Gastrocnemius medialis (tissue), 4 donors: ENCODE measurements around the gene PDE4C. TPM values are rescaled to one million over a fixed set of nuclear protein-coding genes. Genes with fewer than 3 reads are reported as not detected.
A peak's percentile ranks its signal among the peaks of the same experiment; 100 is the strongest.

Source experiments
- ATAC-seq, 2 donors: fragments of 150-250 bp; one replicate each; pipeline ENCODE4 v1.9.1; 2016
- DNase-seq, 2 donors: peaks; one replicate each; pipeline ENCODE4 v3.0.0-alpha.2; 2019
- H3K27ac ChIP-seq, 4 donors: fragments of 200-600 bp; sonication (generic); 1 replicate in 1 of 4; 2 replicates in 3 of 4; pipeline ENCODE4 v1.5.1; 2016 to 2018; ENCODE audit warnings: mild to moderate bottlenecking in 2 of 4, moderate library complexity in 1 of 4
- H3K27me3 ChIP-seq, 3 donors: fragments of 200-600 bp; sonication (generic) in 2 of 3; 1 replicate in 1 of 3; 2 replicates in 2 of 3; pipeline versions ENCODE4 v1.5.1 to v1.6.0; 2016 to 2019; ENCODE audit warnings: mild to moderate bottlenecking in 1 of 3, moderate library complexity in 1 of 3
- H3K36me3 ChIP-seq, 2 donors: fragments of 200-600 bp; sonication (generic) in 1 of 2; one replicate each; pipeline ENCODE4 v1.5.1; 2017 to 2018
- H3K4me1 ChIP-seq, 2 donors: fragments of 200-600 bp; sonication (generic) in 1 of 2; one replicate each; pipeline ENCODE4 v1.5.1; 2016 to 2017; ENCODE audit warnings: mild to moderate bottlenecking in 2 of 2
- H3K4me3 ChIP-seq, 4 donors: fragments of 200-600 bp; sonication (generic) in 3 of 4; 1 replicate in 1 of 4; 2 replicates in 3 of 4; pipeline ENCODE4 v1.5.1; 2016 to 2019; ENCODE audit warnings: mild to moderate bottlenecking in 2 of 4
- H3K9me3 ChIP-seq, 3 donors: fragments of 200-600 bp; sonication (generic) in 2 of 3; 1 replicate in 1 of 3; 2 replicates in 2 of 3; pipeline ENCODE4 v1.5.1; 2016 to 2019
- POLR2A ChIP-seq, 2 donors: fragments of 450-650 bp; IDR thresholded peaks; one replicate each; pipeline ENCODE4 v1.6.1; 2017; ENCODE audit warnings: antibody characterized with exemption in 2 of 2, mild to moderate bottlenecking in 2 of 2, moderate library complexity in 2 of 2
- in situ Hi-C, 4 donors: fragments of 200-750 bp; cut with MboI; loops; one replicate each; pipeline versions ENCODE4 v1.15.0 to v1.8.0; 2017; ENCODE audit warnings: low sequenced_read_pairs in 4 of 4
- intact Hi-C: fragments of 100-400 bp; cut with DNase I; formaldehyde crosslinking; loops from one replicate; pipeline ENCODE4 v1.15.1; 2023; ENCODE audit warnings: low total_unique reads
- total RNA-seq, 4 donors: library from RNA; depleted of rRNA; stranded (reverse); fragments of >200 nt; gene quantifications; one replicate each; pipeline versions ENCODE4 v1.1.0 to v1.2.3, GENCODE V29; 2016
- TF ChIP-seq, protein P1 (sequence below), 5 experiments: fragments of 450-650 bp in 3 of 5; fragments of 200-600 bp in 2 of 5; sonication (generic) in 2 of 5; IDR thresholded peaks in 4 of 5; conservative IDR thresholded peaks in 1 of 5; 1 replicate in 4 of 5; 2 replicates in 1 of 5; pipeline ENCODE4 v1.5.1; 2016 to 2019; ENCODE audit warnings: antibody characterized with exemption in 5 of 5, mild to moderate bottlenecking in 3 of 5, moderate library complexity in 3 of 5

PDE4C gene
- total RNA-seq, 4 donors from 2014 or later: 0.65 to 2.6 (median 0.76) TPM; not detected in 1

DNA sequence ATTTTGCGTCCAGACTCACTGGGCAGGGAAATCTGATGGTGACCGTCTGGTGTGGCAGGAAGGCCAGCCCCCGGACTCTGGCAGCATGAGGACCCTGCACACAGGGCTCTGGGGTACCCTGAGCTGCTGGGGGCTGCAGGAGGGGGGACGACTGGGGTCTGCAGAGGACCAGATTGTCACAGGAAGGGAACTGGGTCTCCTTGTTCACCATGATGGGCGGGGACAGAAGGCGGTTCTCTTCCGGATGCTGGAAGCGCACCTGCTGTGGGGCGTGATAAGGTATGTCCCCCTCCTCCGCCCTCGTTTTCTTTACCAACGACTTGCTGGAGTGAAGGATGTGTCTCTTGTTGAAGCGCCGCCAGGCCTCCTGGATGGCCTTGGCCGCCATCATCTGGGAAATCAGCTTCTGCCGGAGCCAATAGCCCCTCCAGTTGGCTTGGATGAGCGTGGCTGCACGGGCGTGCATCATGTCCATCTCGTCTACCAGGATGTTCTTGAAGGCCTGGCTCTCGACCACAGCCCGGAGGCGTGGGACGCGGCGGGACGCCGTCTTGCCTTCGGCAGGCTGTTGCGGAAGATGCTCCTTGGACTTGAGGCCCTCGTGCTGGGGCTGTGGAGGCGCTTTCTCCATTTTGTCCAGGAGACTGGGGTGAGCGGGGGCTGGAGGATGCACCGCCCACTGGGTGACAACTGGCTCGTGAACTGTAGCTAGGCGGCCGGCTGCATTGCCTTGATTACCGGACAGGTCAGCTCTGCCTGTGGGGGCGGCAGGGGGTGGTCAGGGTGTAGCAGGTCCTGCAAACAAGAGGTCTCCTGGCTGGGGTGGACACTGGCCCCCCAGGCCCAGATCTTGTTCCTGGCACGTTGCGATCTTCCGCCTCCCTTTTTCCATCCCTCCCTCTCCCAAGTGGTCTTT is 40.8 kb upstream of the PDE4C start:
- in situ Hi-C loops (loop anchor here in 2 of 4 donors (25.0 kb wide), 1 partner anchor 145 kb away; the partner anchor contains the start of gene SSBP4 (in 2 of the 2)), intact Hi-C loops (no loop called here)
- Histone ChIP-seq H3K27ac (no peak overlapping the region), H3K4me1 (no peaks in the 10 kb centered on the region), H3K9me3 (no peaks in the 10 kb centered on the region), H3K36me3 (no peaks in the 10 kb centered on the region), H3K27me3 (no peaks in the 10 kb centered on the region), H3K4me3 (no peak overlapping the region)
- ATAC-seq (no peak), DNase-seq (no peak)
- TF ChIP-seq POLR2A (IDR thresholded peaks at IDR 0.05): no peak
- TF ChIP-seq, protein P1, sequence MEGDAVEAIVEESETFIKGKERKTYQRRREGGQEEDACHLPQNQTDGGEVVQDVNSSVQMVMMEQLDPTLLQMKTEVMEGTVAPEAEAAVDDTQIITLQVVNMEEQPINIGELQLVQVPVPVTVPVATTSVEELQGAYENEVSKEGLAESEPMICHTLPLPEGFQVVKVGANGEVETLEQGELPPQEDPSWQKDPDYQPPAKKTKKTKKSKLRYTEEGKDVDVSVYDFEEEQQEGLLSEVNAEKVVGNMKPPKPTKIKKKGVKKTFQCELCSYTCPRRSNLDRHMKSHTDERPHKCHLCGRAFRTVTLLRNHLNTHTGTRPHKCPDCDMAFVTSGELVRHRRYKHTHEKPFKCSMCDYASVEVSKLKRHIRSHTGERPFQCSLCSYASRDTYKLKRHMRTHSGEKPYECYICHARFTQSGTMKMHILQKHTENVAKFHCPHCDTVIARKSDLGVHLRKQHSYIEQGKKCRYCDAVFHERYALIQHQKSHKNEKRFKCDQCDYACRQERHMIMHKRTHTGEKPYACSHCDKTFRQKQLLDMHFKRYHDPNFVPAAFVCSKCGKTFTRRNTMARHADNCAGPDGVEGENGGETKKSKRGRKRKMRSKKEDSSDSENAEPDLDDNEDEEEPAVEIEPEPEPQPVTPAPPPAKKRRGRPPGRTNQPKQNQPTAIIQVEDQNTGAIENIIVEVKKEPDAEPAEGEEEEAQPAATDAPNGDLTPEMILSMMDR (IDR thresholded peaks at IDR 0.05 in 4 of 5, conservative IDR thresholded peaks at IDR 0.05 in 1 of 5): no peak

DNA sequence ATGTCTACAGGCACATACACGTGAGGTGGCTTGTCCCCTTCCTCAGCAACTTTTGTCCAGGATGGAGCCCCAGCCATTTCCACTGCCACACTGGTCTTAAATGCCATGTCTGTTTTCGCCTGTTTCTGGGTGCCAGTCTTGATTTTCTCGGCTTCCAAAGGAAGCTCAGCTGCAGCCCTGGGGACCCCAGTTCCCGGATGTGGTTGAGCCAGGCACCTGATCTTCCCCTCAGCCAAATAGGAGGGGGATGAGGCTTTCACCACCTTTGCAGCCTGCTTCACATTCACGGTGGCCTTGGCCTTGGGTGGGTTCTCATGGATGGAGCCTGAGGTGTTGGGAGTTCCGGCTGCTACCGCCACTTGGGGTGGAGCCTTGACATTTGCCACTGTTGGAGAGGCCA is 39.3 kb upstream of the PDE4C start:
- intact Hi-C loops (no loop called here), in situ Hi-C loops (loop anchor here in 2 of 4 donors (25.0 kb wide), 1 partner anchor 147 kb away; the partner anchor contains the start of gene SSBP4 (in 2 of the 2))
- no peaks in the 10 kb centered on the region for H3K27me3 ChIP-seq
- no peak for ATAC-seq
- no peak overlapping the region for H3K27ac ChIP-seq
- H3K4me3 ChIP-seq: no peak overlapping the region
- no peak for DNase-seq
- H3K4me1 ChIP-seq: no peaks in the 10 kb centered on the region
- TF ChIP-seq, protein P1 (IDR thresholded peaks at IDR 0.05 in 4 of 5, conservative IDR thresholded peaks at IDR 0.05 in 1 of 5): no peak
- TF ChIP-seq POLR2A (IDR thresholded peaks at IDR 0.05): no peak
- H3K36me3 ChIP-seq: no peaks in the 10 kb centered on the region
- H3K9me3 ChIP-seq: no peaks in the 10 kb centered on the region

DNA sequence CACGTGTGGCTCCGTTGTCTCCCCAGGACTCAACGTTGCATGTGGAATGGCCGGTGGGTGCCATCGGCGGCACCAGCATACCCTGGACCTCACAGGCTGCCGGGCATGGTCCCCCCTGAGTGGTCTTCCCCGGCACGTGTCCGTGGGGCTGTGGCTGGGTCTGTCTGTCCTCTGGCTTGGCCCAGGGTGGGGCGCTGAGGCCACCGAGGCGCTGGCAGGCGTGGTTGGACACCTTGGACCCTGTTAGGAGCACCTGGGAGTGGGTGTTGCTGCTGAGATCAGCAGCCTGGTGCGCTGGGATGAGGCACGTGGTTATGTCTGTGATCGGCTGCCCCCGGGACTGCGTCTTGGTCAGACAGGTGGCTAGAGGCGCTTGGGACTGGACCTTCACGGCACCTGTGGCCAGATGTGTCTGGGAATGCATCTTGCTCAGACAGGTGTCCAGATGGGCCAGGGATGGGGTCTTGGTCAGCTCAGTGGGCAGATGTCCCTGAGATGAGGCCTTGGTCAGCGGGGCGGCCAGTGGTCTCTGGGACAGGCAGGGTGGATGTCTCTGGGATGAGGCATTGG is 38.8 kb upstream of the PDE4C start:
- Histone ChIP-seq H3K27ac (no peak overlapping the region), H3K4me3 (no peak overlapping the region), H3K4me1 (no peaks in the 10 kb centered on the region), H3K9me3 (no peaks in the 10 kb centered on the region), H3K27me3 (no peaks in the 10 kb centered on the region), H3K36me3 (no peaks in the 10 kb centered on the region)
- in situ Hi-C loops (loop anchor here in 2 of 4 donors (25.0 kb wide), 1 partner anchor 147 kb away; the partner anchor contains the start of gene SSBP4 (in 2 of the 2)), intact Hi-C loops (no loop called here)
- DNase-seq (no peak), ATAC-seq (no peak)
- TF ChIP-seq POLR2A (IDR thresholded peaks at IDR 0.05): no peak
- TF ChIP-seq, protein P1 (IDR thresholded peaks at IDR 0.05 in 4 of 5, conservative IDR thresholded peaks at IDR 0.05 in 1 of 5): no peak

DNA sequence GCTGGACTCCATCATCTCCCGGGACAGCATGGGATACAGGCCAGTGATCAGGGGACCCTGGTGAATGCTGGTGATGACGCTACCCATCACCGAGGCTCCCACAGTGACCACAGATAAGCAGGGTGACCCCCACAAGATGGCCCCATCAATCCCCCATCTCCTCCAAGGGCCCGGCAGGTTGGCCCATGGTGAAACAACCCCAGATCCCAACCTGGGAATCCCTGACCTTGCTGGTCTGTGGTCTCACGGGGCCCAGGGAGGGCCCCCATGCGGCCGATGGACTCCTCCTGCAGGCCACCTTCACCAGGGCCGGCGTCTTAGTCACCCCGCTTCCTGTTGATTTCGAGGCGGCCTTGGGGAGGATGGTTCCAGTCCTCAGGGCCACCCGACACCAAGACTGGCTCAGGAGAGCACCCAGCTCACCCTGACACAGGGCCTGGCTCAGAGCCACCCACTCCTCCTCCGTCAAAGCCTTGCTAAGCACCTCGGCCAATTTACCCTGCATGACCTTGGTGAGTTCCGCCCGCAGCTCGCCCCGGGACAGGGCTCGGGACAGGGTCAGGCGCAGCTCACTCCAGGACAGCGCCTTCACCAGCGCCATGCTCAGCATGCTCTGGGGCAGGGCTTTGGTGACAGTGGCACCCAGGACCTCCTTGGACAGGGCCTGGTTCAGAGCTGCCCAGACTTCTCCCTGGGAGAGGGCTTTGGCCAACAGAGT is 38.1 kb upstream of the PDE4C start:
- intact Hi-C loops (no loop called here), in situ Hi-C loops (loop anchor here in 2 of 4 donors (25.0 kb wide), 1 partner anchor 148 kb away; the partner anchor contains the start of gene SSBP4 (in 2 of the 2))
- no peak for DNase-seq
- no peaks in the 10 kb centered on the region for H3K9me3 ChIP-seq
- no peak overlapping the region for H3K4me3 ChIP-seq
- no peaks in the 10 kb centered on the region for H3K27me3 ChIP-seq
- ATAC-seq: peak in 1 of 2 donors; percentile 36
- no peaks in the 10 kb centered on the region for H3K36me3 ChIP-seq
- H3K4me1 ChIP-seq: no peaks in the 10 kb centered on the region
- no peak overlapping the region for H3K27ac ChIP-seq
- TF ChIP-seq POLR2A (IDR thresholded peaks at IDR 0.05): no peak
- TF ChIP-seq, protein P1 (IDR thresholded peaks at IDR 0.05 in 4 of 5, conservative IDR thresholded peaks at IDR 0.05 in 1 of 5): no peak
